Kidney (tissue), 14 donors: ENCODE data around the gene HOXA3. TPM values are rescaled to one million over a fixed set of nuclear protein-coding genes. Genes with fewer than 3 reads are reported as not detected.

ENCODE experiments used
- DNase-seq, 5 donors: peaks; one replicate each; pipeline ENCODE4 v3.0.0-alpha.2; 2013 to 2020
- FAIRE-seq: peaks from 2 replicates; lab custom pipeline; 2012; peaks lifted over from hg19 to GRCh38; lab: Jason Lieb, UNC
- H3K27ac ChIP-seq, 2 donors: one replicate each; pipeline ENCODE4 v1.7.0; 2013; ENCODE audit warnings: low read depth in 2 of 2, low read length in 2 of 2, inconsistent platforms in 1 of 2
- H3K27me3 ChIP-seq: one replicate; pipeline ENCODE4 v1.7.1; 2013; ENCODE audit warnings: low read length, inconsistent platforms; ENCODE audit not compliant: control insufficient read depth, insufficient read depth
- H3K36me3 ChIP-seq, 3 donors: one replicate each; pipeline versions ENCODE4 v1.7.0 to v1.7.1; 2013; ENCODE audit warnings: low read length in 3 of 3, control low read depth in 1 of 3, inconsistent platforms in 1 of 3; ENCODE audit not compliant: insufficient read depth in 3 of 3, control insufficient read depth in 2 of 3
- H3K4me1 ChIP-seq, 3 donors: one replicate each; pipeline versions ENCODE4 v1.7.0 to v1.7.1; 2013; ENCODE audit warnings: low read length in 3 of 3, inconsistent platforms in 1 of 3, low read depth in 1 of 3; ENCODE audit not compliant: control insufficient read depth in 2 of 3, insufficient read depth in 2 of 3
- H3K4me3 ChIP-seq, 3 donors: one replicate each; pipeline versions ENCODE4 v1.7.0 to v1.8.1; 2013; ENCODE audit warnings: low read length in 3 of 3, control low read depth in 1 of 3, inconsistent platforms in 1 of 3
- H3K9ac ChIP-seq, 3 donors: one replicate each; pipeline versions ENCODE4 v1.7.0 to v1.7.1; 2013; ENCODE audit warnings: low read length in 3 of 3, control low read depth in 1 of 3, inconsistent platforms in 1 of 3
- H3K9me3 ChIP-seq, 3 donors: one replicate each; pipeline versions ENCODE4 v1.7.0 to v1.7.1; 2013; ENCODE audit warnings: low read length in 3 of 3, control low read depth in 1 of 3, inconsistent platforms in 1 of 3; ENCODE audit not compliant: control insufficient read depth in 2 of 3, insufficient read depth in 1 of 3
- intact Hi-C: fragments of 100-400 bp; cut with DNase I; formaldehyde crosslinking; loops from one replicate; pipeline ENCODE4 v1.11.1; 2022
- polyA plus RNA-seq: library from polyadenylated mRNA; stranded (reverse); fragments of 350-450 nt; fragmentation: Illumina TruSeq; extraction: RNeasy Lipid Tissue Mini Kit (QIAGEN cat#74804); gene quantifications from one replicate; pipeline ENCODE4 v1.2.3, GENCODE V29; 2014; ENCODE audit warnings: low read depth, low replicate concordance; ENCODE audit not compliant: insufficient read depth
- total RNA-seq: library from RNA; stranded (reverse); fragmentation: NEBNext Ultra II Directional; extraction: Animal tissue kit (Norgen Biotek cat#: 25700); gene quantifications from one replicate; pipeline ENCODE4 v1.2.1, GENCODE V29; 2021
- TF ChIP-seq, protein P1 (sequence below): IDR thresholded peaks from 3 replicates; pipeline ENCODE4 v1.5.1; 2012; ENCODE audit warnings: mild to moderate bottlenecking, moderate library complexity, borderline replicate concordance; ENCODE audit not compliant: insufficient read depth; ENCODE audit errors: extremely low read depth
- donor health status: control.
- donor health status: control.
- donor health status: control.
- donor health status: control.
- donor health status: control.
- donor health status: DM: yes; HTN: yes; CAD: no.
- donor health status: Normal renal cell carcinoma (clear cell type).

The HOXA3 gene
- total and polyA plus RNA-seq, 2 donors from 2014 or later, result 6.3 to 21.2 TPM

DNA sequence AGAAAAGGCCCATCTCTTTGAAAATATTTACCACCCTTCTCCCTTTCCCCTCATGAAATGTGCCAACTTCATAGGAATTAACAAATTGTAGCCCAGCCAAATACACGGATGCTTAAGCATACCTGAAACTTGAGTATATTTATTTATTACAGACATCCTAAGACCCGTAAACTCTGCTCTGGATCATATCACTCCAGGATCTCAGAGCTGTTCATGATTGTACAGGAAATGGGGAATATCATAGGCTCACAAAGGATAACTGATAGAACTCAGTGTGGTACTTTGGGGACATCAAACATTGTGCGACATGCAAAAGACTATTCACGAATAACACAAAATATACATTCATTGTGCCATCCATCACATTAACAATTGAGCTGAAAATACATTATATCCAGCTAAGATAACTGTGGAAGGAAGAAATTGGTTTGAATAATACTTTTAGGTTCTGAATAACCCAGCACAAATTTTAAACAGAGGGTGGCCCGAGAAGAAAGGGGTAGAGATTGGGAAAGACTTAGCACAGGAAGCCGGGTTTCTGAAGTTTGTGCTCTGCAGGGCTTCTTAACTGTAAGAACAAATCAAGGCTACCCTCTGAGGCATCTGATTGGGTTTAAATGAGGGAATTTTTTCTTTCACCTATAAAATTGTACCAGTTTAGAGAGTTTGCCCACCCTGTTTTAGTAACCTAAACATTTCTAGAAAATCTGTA, 59.0 kb downstream of the HOXA3 start:
- no peak for FAIRE-seq
- Histone ChIP-seq H3K9me3 (no peaks in the 10 kb centered on the region), H3K9ac (no peak overlapping the region), H3K27ac (no peak overlapping the region), H3K4me3 (no peak overlapping the region), H3K4me1 (peaks cover 2 to 9% (median 3%) of the 10 kb centered on the region in 3 donors), H3K36me3 (no peaks in the 10 kb centered on the region), H3K27me3 (peaks cover 9% of the 10 kb centered on the region)
- intact Hi-C loops, result no loop called here
- TF ChIP-seq, protein P1, sequence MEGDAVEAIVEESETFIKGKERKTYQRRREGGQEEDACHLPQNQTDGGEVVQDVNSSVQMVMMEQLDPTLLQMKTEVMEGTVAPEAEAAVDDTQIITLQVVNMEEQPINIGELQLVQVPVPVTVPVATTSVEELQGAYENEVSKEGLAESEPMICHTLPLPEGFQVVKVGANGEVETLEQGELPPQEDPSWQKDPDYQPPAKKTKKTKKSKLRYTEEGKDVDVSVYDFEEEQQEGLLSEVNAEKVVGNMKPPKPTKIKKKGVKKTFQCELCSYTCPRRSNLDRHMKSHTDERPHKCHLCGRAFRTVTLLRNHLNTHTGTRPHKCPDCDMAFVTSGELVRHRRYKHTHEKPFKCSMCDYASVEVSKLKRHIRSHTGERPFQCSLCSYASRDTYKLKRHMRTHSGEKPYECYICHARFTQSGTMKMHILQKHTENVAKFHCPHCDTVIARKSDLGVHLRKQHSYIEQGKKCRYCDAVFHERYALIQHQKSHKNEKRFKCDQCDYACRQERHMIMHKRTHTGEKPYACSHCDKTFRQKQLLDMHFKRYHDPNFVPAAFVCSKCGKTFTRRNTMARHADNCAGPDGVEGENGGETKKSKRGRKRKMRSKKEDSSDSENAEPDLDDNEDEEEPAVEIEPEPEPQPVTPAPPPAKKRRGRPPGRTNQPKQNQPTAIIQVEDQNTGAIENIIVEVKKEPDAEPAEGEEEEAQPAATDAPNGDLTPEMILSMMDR, result no peak
- DNase-seq, result no peak

DNA sequence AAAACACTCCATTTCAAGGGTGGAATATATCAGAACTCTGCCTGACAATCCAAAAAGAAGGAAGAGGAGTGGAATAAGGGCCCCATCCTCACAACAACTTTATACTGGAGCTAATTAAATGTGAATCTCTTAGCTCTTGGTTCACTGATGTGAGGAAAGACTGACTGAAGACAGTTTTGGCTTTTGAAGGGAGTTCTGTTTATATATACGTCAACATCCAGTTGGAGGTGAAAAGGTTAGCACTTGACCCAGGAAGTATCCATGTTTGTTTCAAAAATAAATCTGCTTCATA, 59.6 kb downstream of the HOXA3 start:
- FAIRE-seq (no peak), DNase-seq (peak in 2 of 5 donors; percentile 51 to 58)
- H3K27me3 ChIP-seq, result peaks cover 10% of the 10 kb centered on the region

DNA sequence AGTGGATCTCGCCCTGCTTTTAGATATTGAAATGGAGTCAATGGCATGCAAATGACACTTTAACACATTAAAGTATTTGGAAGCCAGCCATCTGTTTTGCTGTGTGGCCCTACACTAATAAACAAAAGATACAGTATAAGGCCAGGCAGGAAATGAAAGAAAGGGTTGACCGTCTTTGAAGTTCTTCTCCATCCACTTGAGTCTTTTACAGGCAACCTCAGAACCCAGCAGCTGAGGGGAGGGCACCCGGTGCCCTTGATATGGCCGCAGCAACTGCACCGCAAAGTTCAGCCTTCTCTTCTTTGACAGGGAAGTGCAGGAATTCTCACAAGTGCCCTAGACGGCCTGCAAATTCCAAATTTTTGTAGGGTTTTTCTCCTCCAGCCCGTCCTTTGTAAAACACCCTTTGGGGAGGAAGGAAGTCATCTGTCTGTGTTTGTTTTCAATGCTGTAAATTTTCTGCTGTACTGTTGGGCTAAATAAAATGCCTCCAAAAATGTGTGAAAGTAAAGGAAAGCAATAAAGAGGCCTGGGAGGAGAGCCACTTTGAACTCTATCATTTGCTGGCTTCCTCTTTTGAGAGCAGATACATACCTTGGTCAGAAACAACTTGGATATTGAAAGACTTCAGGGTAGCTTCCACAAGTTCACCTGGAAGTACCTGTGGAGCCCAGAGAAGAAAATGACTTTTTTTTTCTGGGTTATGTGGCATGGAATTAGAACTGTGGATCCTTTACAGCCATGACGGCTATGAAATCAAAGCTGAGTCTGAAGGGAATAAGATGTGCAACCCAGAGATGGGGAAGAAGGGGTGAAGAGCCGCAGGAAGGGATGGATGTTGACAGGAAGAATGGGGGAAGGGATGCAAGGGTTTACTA, 60.2 kb downstream of the HOXA3 start:
- Histone ChIP-seq H3K4me1 (peaks cover 0 to 4% (median 3%) of the 10 kb centered on the region in 3 donors), H3K27me3 (peaks cover 10% of the 10 kb centered on the region), H3K9ac (no peak overlapping the region), H3K27ac (peak overlapping the region in 1 of 2 donors; percentile 48), H3K36me3 (no peaks in the 10 kb centered on the region), H3K4me3 (no peak overlapping the region), H3K9me3 (no peaks in the 10 kb centered on the region)
- DNase-seq (peak in 3 of 5 donors; percentile 57 to 86 (median 83)), FAIRE-seq (no peak)
- intact Hi-C loops, result no loop called here
- TF ChIP-seq, protein P1, result no peak

More for the DNA sequence above, 59.6 kb downstream of the HOXA3 start:
- TF ChIP-seq, protein P1, result no peak
- Histone ChIP-seq H3K9ac (no peak overlapping the region), H3K27ac (no peak overlapping the region), H3K4me3 (no peak overlapping the region), H3K4me1 (peaks cover 2 to 7% (median 3%) of the 10 kb centered on the region in 3 donors), H3K36me3 (no peaks in the 10 kb centered on the region), H3K9me3 (no peaks in the 10 kb centered on the region)
- intact Hi-C loops, result no loop called here
